Nucleus accumbens (tissue), 56 donors: ENCODE results near the gene KRTAP12-1.
"Not testable (repeated sequence)": the region's sequence is repeated elsewhere in the genome, so short reads cannot be mapped to it uniquely, and the experiment has no call there.

Source experiments
- DNase-seq, 56 donors: peaks; one replicate each; lab custom pipeline; 2025; lab: John Stamatoyannopoulos, UW

The KRTAP12-1 gene

GRCh38 chr21:44671911-44672310 is 10.1 kb downstream of the KRTAP12-1 start:
- no peak for DNase-seq

GRCh38 chr21:44670642-44671432 is 11.1 kb downstream of the KRTAP12-1 start:
- no peak for DNase-seq

GRCh38 chr21:44667612-44668011 is 14.4 kb downstream of the KRTAP12-1 start:
- no peak for DNase-seq

DNA sequence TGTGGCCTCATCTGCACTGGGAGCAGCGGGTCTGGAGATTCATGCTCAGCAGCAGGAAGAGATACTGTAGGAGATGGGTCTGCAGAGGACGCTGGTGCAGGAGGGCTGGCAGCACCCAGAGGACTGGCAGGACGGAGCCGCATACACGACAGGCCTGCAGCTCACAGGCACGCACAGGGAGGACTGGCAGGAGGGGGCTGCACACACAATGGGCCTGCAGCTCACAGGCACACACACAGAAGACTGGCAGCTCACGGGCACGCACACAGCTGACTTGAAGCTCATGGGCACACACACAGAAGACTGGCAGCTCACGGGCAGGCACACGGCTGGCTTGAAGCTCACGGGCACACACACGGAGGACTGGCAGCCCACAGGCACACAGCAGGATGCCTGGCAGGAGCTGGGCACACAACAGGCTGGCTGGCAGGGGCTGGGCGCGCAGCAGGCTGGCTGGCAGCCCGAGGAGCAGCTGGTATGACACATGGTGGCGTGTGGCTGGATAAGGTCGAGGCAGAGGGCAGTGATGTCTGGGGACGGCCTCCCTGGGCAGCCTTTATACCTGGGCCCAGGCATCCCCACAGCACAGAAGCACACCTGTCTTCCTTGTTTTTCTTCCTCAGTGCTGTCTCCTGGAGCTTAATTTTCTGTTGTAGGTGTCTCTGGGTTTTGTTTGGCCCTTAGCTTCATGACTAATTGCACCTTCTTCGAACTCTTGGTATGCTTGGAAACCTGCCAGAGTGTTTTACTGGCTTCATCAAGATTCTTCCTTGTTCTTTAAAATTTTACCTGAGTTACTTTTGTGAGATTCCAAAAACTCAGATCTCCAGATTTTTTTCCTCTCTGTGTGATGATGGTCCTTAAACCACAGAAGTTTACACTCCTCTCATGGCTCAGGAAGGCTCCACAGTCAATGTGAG is 15.3 kb downstream of the KRTAP12-1 start, which contains the start of gene KRTAP12-2:
TSS of gene KRTAP12-2 (minus strand) at position 527 of the 920 bp plus-strand sequence. CDS start at position 486, 41 bp downstream.
- no peak for DNase-seq

DNA sequence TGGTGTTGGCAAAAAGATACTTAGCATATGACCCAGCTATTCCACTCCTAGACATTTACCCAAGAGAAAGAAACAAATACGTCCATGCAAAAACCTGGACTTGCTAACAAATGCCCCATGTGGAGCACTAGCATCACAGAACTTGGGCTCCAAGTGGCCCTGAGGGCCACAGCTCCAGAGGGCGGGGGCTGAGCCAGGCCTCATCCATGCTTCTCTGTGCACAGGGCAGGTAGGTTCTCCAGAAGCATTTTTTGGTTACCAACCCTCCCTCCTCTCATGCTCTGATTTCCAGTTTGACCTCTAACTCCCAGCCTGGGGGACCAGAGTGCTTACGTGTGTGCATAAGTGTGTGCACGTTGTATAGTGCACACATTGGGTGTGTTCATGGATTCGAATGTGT is 17.3 kb downstream of the KRTAP12-1 start:
- no peak for DNase-seq

DNA sequence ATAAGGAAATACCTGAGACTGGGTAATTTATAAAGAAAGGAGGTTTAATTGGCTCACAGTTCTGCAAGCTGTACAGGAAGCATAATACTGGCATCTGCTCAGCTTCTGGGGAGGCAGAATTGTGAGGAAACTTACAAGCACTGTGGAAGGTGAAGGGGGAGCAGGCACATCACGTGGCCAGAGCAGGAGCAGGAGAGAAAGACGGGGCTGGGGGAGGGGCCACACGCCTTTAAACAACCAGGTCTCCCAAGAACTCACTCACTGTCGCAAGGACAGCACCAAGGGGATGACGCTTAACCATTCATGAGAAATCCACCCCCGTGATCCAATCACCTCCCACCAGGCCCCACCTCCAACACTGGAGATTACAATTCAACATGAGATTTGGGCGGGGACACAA is 20.4 kb downstream of the KRTAP12-1 start:
- not testable (repeated sequence) for DNase-seq

- DNase-seq = no peak
Measured at GRCh38 chr21:44658913-44659595, 22.9 kb downstream of the KRTAP12-1 start.

- no peak for DNase-seq
Measured at GRCh38 chr21:44658541-44658910, 23.4 kb downstream of the KRTAP12-1 start.

DNA sequence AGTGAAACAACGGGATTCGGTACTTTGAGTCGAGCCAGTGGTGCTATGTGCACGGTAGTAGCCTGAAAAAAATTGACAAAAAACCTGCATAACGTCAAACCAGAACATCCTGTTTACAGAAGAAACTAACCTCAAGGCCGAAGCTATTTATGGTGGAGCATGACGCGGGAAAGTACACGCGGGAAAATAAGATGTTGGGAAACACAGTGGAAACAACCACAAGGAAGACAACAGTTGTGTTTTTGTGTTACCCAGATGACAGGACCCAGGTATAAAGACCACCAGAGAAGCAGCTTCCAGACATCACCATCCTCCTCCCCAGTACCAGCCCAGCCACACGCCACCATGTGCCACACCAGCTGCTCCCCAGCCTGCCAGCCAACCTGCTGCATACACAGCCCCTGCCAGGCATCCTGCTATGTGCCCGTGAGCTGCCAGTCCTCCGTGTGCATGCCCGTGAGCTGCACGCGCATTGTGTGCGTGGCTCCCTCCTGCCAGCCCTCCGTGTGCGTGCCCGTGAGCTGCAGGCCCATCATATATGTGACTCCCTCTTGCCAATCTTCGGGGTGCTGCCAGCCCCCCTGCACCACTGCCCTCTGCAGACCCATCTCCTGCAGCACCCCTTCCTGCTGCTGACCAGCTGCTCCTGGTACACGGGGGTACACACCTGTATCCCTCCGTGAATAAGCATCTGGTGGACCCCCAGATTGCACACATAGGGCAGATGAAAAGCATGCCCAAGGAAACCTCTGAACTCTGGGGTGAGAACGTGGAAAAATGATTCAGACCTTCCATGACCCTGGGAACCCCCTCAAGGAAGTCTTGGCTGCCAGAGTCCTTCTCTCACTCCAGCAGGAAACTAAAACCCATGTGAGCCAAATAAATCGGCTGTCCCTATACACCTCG is 24.1 kb downstream of the KRTAP12-1 start, which contains the start of gene KRTAP12-3:
TSS of gene KRTAP12-3 (plus strand) at position 298 of the 906 bp plus-strand sequence. CDS start at position 346, 48 bp downstream.
- DNase-seq = no peak

- no peak for DNase-seq
Measured at GRCh38 chr21:44656868-44657267, 25.1 kb downstream of the KRTAP12-1 start.

DNA sequence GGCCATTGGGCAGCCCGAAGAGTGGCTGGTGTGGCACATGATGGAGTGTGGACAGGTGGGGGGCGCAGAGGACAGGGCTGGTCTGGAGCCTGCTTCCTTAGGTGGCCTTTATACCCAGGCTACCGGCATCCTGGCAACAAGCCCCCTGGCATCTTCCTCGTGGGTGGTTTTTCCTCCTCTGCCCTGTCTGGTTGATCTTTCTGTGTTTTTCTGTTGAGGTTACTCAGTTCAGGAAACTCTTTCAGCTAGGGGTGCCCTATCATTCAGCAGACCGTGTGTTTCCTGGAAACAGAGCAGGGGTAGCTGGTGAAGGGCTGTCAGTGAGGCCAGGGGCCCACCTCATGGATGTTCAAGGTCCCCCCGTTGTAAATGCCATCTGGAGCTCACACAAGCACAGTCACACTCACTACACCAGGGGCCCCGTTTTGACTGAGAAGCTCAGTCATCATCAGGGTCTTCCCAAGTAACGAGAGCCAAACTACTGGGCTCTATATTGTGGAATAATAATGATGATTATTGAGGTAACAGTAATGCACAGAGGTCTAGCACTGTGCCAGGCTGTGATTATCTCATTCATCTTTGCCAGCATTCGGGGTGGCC is 27.3 kb downstream of the KRTAP12-1 start, which contains the start of gene KRTAP12-4:
TSS of gene KRTAP12-4 (minus strand) at position 84 of the 600 bp plus-strand sequence. CDS start at position 39, 45 bp downstream.
- DNase-seq = no peak

DNA sequence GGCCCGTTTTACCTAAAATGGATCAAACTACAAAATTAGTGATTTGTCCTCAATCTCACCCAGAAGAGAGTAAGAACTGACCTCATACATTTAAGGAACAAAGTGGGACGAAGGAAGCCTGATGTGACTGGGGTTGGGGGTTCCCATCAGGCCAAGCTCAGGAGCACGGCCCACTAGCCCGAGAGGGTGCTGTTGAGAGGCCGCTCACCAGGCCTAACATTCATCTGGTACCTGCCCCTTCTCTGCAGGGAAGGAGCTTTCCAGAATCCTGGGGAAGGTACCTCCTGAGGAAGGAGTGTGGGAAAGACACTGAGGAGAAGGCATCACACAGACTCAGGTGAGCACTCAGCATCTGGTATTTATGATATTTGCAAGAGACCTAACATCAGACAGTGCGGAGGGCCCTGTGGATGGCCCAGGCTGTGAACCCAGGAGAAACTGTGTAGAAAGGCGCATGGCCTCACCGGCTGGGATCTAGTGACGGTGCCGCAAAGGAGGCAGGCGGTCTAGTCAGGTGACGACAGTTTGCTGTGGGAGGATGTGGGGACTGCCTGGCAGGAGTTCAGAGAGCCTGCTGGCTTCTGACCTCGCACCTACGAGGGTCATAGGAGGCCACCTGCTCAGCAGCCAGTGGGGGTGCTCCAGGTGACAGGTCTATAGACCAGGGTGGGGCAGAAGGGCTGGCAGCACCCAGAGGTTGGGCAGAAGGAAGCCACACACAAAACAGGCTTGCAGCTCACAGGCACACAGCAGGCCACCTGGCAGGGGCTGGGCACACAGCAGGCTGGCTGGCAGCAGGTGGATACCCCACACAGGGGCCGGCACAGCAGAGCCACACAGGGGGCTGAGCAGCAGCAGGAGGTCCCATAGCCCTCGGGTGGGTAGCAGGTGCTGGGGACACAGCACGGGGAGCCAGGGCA is 28.0 kb downstream of the KRTAP12-1 start:
- DNase-seq = no peak

DNA sequence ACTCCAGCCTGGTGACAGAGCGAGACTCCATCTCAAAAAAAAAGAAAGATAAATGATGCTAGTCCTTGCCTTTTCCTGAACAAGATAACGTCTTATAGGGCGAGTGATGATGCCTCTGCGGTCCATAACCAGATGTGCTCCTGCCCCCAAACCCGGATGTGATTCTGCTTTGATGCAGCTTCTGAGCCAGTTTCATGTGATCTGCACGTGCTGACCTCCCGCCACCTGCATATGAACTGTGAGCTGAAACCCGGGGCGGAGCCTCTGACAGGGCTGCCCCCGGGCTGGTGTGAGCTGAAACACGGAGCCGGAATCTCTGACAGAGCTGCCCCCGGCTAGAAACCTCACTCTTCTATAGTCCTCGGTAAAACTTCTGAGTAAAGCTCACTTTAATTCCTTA is 28.8 kb downstream of the KRTAP12-1 start:
- DNase-seq = no peak

DNA sequence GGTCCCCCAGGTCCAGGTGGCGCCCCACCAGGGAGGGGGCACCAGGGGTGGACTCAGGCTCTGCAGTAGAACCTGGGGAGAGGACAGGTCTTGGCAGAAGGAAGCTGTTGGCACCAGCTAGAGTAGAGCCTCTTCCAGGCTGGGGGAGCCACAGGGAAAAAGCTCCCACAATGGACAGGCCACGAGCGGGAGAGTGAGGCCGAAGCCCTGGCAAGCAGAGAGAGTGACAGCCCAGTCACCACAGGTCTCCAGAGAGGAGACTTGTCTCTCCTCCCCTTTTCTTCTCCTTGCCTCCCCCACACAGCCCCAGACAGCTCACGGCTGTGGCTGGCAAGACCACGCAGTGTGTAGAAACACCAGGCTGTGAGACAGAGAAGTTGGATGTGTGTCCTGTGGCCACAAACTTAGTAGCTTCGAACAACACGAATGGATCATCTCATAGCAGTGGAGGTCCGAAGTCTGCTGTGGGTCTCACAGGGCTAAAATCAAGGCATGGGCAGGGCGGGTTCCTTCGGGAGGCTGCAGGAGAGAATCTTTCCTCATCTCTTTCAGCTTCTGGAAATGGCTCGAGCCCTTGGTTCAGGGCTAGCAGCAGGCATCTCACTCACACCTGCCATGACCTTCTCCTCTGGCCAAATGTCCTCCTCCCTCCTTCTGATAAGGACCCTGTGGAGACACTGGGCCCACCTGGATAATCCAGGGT is 30.8 kb downstream of the KRTAP12-1 start:
- DNase-seq = no peak

GRCh38 chr21:44650265-44650972 is 31.5 kb downstream of the KRTAP12-1 start:
- DNase-seq = no peak

GRCh38 chr21:44649521-44650100 is 32.4 kb downstream of the KRTAP12-1 start:
- no peak for DNase-seq
